Measurements from ENCODE around the gene TNFAIP8L1.

TNFAIP8L1 gene

GRCh38 chr19:4703671-4704316 lies 64.5 kb downstream of the TNFAIP8L1 start:
- DNase-seq (ENCODE audit: low read depth): no peak

GRCh38 chr19:4704317-4704673 lies 65.0 kb downstream of the TNFAIP8L1 start:
- no peak for DNase-seq (ENCODE audit: low read depth)

Data from stimulated activated CD8-positive, alpha-beta memory T cell treated with anti-CD3 and anti-CD28 coated beads, Interleukin-4, amount 100 ng/mL, for 24 hours (primary cell).